ENCODE results near the gene TNFAIP3.

Gene TNFAIP3

DNA sequence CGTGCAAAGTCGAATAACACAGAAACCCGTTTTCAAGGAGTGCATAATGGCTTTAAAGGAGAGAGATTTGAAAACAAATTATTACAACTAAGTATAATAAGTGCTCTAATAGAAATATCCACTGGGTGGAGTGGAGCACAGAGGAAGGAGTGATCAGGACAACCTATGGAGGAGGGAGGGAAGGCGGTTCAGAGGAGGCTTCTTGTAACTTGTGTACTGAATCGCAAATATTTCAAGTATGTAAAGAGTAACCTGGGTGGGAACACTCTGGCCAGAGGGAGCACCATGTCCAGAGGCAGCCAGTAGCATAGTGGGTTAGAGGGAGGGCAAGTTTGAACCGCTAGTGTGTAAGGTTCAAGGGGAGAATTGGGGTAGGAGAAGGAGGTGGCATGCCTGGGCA is 21.6 kb upstream of the TNFAIP3 start:
- no peak for DNase-seq

DNA sequence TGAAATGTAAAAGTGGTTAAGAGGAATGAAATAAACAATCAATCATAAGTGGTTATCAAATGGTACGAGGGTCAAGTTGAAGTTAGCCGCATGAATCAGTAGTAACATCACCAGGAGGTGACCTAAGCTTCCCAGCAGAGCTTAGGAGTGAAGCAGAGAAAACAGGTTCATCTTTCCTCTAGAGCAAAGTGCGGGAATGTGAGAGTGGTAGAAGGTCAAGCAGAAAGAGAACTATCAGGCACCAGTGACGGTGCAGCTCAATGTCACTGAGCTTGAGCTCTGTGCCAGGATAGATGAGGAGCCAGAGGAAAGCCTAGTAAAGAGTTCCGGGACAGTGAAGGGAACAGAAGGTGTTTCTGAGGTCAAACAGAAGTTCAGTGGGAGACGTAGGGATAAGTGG is 20.8 kb upstream of the TNFAIP3 start:
- no peak for DNase-seq

DNA sequence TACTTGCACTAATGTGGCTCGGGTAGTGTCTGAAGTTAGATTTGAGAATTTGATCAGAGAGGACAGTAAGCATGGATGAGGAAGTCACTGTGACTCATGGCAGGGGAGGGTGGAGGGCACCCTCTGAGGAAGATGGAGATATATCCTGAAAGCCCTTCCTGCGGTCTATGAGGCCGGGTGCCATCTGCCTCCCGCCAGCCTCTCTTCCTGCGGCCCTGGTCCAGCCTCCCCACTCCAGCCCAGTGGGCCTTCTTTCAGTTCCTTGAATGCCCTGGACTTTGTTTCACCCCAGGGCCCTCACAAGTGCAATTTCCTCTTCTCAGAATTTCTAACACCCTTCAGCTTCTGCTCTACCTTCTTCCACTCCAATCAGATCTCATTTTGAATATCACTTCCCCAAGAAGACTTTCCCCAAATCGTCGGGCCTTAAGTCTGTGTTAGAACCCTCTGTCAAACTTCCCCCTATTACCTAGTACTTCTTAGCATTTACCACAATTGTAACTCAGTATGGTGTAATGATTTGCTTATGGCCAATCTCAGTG is 20.2 kb upstream of the TNFAIP3 start:
- DNase-seq: no peak

DNA sequence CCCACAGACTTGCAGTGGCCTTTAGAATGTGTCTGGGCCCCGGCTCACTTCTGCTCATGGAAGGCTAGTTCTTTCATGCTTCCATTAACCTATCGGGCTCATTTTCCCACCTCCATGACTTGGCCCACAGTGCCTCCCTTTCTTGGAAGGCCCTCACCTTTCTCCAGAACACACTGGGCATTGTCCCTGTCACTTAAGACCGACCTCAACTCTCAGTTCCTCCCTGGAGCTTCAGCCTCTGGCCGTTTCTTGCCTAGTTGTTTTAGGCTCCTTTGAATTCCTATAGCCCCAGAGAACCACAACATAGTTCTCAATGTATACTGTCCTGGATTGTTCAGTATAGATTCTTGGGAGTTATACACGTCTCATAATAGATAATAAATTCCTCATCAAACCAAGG is 19.3 kb upstream of the TNFAIP3 start:
- DNase-seq: no peak

DNA sequence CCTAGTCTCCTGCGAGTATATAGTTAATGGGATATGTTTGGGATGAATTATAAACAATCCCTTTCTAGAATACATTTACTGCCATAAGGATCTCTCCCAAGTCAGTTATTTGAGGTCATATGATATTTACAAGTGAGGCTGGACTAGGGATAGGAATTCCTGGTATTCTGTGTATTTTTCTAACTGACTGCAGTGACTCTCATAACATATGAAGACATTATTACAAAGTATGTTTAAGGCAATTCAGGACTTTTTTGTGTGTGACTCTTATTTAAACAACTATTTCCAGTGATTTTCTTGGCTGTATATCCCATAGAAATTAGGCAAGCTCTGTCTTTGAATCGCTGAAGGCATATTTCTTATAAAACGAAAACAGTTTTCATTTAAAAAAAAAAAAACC is 18.4 kb upstream of the TNFAIP3 start:
- no peak for DNase-seq

DNA sequence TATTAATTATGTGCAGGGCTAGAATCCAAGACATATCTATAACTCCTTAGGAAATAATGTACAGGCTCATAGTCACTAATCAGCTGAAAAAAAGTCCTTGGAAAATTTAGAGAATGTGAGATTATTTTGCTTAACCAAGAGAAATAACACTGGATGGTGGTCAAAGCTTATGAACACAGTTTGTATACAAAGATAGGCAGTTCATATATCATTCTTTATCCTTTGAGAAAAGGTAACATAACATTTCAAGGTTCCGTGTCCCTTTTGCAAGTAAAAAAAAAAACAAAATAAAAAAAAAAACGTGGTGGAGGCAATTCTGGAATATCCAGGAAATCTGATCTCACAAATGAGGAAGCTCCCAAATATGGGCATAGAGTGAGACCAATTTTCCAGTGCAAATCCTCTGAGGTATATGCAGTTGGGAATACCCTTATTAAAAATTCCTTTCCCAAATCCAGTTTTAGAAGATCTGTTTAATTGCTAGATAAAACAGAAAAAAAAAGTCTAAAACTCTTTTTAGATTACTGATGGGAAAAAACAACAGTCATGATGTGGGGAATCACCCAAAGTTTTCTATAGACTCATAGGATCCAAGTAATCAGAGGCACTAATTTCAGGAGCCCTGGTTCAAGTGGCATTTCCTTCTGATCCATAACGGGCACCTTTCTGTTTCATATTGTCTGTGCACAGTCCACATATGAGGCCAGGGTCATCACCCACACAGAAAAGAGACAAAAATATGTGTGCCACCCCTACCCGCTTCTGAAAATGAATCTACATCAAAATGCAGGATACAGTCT is 17.7 kb upstream of the TNFAIP3 start:
- DNase-seq: no peak

DNA sequence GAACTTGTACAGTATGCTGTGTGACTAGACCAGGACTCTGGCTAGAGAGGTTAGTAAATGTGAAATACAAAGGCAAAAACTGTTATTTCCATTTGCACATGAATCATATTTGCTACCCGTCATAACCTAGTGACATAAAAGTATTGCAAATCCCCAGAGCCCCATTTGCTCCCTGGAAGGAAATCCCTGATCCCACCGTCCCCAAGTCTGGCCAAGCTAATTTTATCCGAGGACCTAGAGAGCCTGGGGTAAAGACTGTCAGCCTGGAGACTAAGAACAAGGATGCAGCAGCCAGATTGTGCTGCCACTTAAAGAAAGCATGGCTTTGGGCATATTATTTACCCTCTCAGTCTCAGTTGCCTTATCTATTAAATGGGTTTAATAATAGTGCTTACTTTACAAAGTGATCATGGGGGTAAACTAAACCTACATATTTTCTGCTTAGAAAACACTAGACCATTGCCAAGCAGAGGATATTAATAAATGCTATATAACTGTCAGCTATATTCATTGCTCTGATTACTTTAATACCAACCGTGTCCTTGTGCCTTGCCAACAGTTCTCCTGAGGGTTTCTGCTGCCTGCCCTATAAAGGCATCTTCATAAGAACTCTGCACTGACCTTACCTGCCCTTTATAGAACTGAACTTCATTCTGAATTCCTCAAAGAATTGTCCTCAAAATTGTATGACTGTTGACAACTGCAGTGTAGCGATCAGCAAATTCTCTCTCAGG is 16.9 kb upstream of the TNFAIP3 start:
- no peak for DNase-seq

DNA sequence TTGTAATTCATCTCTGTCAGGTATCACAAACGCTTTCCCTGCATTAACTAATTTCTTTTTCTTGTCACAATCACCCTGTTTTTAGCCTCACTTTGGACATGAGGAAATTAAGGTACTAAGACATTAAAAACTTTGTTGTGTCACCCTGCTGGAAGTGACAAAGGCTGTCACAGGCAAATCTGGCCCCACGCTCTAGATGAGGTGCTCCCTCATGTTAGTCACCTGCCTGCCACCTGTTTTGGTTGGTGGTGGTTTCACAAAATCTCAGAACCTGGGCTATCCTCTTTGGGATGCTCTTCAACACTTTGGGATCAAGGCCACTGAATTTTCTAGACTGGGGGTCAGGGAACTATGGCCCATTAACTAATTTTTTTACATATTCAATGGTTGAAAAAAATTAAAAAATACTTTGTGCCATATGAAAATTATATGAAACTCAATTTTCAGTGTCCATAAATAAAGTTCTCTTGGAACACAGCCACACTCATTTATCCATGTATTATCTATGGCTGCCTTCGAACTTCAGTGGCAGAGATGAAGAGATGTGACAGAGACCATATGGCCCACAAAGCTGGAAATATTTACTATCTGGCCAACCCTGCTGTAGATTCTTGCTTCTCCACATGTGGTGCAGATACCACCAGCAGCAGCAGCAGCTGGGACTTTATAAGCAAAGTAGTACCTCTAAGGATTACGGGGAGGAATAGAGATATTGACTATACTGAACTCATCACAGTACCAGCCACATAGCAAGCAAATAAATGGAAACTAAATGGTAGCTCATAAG is 16.1 kb upstream of the TNFAIP3 start:
- no peak for DNase-seq

DNA sequence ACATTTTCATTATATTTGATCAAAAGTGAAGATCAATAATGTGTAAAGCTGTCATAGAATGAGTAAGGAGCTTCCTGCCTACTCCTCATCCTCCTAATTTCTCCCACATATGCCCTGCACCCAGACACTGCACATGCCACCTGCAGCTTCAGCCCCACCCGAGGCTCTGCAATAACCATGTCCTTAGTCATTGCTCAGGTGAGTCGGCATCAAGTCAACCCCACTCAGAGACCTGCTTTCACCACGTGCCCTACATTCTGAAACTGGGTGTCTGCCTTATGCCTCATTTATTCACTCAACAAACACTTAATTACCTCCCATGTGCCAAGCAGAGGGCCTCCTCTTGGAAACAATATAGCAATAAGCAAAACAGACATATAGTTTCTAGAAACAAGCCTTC is 15.4 kb upstream of the TNFAIP3 start:
- peak in 1 of 2 experiments; percentile 35 for DNase-seq

DNA sequence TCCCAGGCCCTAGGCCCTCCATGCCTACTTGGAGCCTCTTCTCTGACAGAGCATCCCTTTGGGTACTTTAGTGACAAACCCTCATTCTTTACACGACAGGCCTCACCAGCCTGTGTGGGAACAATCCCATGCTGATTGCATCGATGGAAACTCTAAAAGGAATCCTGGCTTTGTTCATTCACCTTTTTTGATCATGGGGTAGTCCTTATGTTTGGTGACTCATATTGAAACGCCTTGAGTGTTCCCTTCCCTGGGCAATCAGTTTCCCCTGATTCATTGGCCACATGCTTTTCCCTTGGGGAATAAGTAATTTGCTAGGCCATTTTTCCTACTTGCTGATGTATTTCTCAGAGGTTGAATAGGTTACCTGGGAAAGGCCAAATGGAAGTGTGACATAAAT is 14.7 kb upstream of the TNFAIP3 start:
- DNase-seq: no peak

DNA sequence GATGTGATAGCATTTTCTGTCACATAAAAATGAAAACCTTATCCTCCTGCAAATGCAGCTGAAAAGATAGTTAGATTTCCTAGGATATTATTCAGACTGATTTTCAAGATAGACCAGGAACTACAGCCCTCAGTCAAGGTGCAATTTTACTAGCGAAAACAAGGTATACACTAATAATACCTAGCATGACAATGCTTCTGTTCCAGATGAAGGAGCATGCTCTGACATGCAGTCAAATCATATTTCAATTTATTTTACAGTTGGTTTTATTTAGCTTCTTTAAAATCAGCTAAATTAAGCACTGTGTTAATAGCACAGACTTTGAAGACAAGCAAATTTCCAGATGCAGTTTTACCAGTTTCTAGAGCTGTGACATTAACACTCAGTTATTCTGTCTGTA is 14.2 kb upstream of the TNFAIP3 start:
- DNase-seq: no peak

DNA sequence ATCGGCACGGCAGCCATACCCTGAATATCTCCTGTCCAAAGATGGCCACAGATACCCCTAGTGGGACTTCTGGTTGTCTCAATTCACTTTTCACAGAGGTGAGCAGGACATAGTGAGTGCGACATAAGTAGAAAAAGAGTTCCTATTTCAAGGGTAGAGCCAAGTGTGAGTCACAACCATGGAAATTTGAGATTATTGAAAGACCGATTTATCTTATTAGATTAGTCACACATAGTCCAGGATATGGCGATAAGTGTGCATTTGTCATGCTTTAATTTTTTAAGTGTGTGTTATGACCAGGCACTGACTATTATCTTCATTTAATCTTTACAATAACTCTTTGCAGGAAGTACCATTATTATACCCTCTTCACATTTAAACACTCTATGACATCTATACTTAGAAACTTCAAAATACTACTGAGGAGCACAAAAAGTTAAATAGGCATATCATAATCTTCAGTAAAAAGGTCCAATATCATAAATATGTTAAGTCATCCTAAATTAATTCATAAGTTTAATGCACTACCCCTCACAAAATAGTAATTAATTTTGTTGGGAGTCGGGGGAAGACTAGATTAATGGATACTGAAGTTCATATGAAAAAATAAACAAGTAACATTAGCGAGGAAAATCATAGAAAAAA is 13.4 kb upstream of the TNFAIP3 start:
- DNase-seq: no peak

DNA sequence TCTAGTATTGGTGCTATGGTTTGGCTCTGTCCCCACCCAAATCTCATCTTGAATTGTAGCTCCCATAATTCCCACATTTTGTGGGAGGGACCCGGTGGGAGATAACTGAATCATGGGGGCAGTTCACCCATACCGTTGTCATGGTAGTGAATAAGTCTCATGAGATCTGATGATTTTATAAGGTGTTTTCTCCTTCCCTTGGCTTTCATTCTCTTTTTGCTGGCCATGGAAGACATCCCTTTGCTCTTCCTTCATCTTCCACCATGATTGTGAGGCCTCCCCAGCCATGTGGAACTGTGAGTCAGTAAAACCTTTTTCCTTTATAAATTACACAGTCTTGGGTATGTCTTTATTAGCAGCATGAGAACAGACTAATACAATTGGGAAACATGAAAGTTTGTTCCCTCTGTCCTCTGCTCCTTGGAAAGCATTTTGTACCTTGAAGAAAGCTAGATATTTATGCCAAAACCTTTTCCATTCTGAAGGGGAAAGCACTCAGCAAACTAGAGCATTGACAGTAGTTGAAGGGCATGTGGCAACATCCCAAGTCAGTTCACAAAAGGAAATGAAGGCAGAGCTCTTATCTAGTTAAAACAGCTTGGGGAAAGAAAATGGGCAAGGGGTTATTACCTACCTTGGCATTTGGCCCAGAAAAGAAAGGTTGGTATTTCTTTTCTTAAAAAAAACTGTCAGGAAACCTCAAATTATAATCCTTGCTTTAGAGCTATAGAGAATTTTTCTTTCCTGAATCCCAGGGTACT is 10.7 kb upstream of the TNFAIP3 start:
- DNase-seq: no peak

DNA sequence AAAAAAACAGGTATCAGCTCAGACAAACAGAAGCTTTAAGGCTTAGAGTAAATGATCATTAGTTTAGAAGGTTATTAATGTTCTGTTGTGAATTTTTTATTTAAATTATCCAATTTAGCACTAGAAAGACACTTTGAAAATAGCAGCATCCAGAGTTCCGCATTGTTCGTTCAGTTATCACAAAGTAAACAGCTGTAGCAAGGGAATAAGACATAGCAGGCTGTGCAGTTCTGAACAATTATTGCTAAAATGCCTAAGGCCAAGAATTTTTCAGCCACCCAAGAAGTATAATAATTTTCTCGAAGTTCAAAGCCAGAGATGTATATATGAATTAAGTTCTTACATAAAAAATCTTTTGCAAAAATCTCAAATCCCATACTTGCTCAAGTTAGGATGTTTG is 8.0 kb upstream of the TNFAIP3 start:
- no peak for DNase-seq

DNA sequence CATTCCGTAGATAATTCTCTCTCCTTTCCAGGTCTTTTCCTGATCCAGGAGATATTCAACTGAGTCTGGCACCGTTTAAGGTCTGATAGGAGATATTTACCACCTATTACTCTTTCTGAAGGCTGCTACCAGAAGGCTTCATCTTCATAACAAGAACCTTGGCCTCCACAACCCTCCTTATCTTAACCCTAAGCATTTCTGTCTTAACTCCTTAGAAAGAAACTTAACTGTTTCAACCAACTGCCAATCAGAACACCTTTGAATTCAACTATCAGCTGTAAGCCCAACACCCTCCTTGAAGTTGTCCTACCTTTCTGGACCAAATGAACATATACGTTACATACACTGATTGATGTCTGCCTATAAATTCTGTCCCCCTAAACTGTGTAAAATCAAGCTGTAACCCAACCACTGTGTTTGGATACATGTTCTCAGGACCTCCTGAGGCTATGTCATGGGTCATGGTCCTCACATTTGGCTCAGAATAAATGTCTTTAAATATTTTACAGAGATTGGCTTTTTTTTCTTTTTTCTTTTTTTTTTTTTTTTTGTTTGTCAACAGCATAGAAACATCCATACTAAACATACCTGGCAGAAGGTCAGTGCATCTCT is 6.6 kb upstream of the TNFAIP3 start:
- no peak for DNase-seq

DNA sequence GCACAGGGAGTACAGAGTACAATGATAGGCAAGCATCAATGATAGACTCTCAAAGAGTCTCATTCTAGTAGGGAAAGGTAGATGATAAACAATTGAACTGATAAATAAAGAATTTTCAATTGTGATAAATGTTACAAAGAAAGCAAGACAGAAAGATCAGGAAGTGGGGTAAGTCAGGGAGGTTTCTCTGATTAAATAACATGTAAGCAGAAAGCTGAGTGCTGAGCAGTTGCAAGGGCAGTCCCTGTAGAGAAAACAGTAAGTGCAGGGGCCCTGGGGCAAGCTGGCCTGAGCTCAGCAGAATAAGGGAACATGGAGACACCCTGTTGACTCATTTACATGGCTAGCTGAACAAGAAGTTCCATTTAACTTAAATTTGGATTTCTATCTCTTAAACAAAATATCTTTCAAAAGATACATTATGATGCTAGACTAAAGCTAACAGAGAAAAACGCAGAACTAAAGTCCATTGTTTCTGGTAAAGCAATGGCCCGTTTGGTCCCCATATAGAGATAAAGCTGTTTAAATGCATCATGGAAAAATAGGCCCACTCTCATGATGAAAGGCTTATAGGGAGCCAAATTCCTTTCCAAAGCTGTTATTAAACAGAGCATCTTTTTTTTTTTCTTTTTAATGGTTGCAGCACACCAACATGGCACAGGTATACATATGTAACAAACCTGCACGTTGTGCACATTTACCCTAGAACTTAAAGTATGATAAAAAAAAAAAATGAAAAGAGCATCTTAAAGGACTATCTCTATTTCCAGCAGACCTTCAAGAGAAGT is 5.3 kb upstream of the TNFAIP3 start:
- no peak for DNase-seq

DNA sequence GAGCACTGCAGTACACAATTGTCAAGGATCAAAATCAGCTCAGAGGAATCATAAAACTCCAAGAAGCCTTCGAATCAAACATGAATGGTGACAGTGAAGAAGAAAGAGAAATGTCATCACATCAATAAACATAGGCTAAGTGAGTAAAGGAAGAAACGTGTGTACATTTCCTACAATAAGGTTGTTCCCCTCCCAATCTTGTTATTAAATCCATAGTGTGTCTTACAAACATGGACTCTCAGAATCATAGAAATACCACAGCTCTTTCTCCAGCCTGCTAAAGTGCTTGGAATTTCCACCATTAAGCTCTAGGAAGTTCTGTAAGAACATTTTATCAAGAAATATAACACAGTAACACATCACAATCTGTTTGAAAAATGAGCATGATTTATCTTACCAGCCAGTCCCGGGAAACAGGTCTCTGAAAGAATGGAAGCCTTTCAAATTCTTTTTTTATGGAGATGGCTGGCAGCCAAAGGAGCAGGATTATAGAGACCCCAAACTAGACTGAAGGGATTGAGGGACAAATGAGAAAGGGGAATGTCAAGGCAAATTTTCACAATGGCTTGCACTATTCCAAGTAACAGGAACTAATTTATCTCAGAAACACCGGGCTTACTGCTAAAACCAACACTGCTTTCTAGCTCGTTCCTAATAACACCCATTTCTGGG is 4.5 kb upstream of the TNFAIP3 start:
- no peak for DNase-seq

DNA sequence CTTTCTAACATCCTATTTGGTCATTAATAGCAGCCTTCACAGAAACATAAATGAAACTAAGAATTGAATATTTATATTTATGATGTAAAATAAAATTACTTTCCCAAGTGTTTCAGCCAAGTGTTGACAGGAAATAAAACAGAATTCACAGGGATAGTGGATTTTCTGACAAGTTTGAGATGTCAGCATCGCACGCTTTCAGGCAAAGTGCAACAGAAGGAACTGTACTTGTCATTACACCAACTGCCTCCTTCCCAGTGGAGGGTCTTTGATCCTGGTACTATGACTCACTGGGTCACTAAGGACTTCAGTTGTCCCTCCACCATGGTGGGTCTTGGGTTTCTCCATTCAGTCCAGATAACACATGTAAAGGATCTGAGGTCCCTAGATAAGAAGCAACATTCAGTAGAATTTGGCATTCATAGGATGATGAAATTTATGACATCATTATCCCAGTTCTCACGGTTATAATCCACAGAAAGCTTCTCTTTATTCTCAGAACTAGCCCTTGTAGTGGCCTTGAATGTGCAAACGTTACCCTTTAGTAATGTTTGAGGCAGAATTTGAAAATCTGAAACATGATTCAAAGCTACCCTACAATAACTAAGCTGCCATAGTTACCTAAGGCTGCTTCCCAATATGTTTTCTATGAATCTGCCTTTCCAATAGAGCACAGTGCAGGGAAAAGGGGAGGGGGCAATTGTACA is 3.8 kb upstream of the TNFAIP3 start:
- DNase-seq: no peak

DNA sequence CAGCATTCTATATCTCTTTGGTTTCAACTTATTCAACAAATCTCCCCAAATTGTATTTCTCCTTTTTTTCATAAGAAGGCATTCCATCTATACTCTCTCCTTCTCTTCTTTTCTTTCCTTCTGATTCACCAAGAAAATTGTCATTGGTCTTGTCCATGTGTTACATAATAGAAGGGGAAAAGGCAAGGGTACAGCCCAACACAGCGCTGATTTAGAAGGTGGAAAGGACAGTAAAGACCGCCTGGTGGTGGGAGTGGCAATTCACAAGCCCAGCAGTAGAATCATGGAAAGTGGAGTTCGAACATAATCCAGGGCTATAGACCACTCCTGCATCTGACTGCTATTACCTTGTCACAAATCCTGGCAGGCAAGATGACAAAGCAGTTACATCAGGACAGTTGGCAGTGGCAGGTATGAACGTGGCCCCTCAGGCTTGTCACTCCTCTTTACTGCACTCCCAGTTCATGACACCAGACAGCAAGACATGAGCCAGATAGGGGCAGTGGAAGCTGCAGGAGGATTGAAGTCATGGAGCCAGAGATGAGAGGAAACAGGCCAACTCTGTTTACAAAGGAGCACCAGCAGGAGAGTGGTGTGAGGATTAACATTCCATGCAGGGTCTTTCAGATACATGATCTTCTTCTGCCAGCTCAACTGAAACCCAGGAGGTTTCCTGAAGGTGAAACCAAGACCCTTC is 2.1 kb upstream of the TNFAIP3 start:
- no peak for DNase-seq

All from stimulated activated CD4-positive, alpha-beta T cell treated with anti-CD3 and anti-CD28 coated beads, Interleukin-4, amount 100 ng/mL, for 4 hours (primary cell).